ENCODE measurements around the gene RTL3.

The RTL3 gene

DNA sequence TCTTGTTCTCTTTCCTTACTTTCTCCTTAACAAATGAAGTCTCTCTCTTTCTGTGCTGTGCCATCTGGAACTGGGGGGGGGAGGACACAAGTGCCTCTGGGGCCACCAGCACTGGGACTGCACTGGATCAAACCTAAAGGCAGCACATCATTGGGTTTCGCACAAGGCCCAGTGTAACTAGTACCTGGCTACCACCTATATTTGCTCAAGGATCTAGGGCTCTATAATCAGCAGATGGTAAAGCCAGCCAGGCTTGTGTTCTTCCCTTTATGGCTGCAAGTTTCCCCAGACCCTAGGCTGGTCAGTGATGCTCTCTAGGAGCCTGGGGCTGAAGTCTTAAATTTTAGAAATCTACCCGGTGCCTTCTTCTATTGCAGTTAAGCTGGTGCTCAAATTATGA, 40.1 kb downstream of the RTL3 start:
- no peak for DNase-seq (ENCODE audit: low read depth in 2 of 2)

DNA sequence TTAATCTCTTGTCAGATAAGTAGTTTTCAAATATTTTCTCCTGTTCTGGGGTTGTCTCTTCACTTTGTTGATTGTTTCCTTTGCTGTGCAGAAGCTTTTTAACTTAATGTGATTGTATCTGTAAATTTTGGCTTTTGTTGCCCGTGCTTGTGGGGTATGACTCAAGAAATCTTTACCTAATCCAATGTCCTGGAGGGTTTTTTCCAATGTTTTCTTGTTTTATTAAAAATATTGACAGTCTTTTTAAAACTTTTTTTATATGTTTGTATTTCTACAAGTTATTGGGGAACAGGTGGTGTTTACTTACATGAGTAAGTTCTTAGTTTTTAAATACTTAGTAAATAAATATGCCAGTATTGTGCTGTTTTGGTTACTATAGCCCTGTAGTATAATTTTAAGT, 44.9 kb downstream of the RTL3 start:
- no peak for DNase-seq (ENCODE audit: low read depth in 2 of 2)
